Keratinocyte (primary cell): ENCODE measurements around the gene C1QTNF12. TPM values are rescaled to one million over a fixed set of nuclear protein-coding genes. Genes with fewer than 3 reads are reported as not detected.

ENCODE experiments used
- DNase-seq: peaks from one replicate; pipeline ENCODE4 v3.0.0-alpha.2; 2011; ENCODE audit warnings: low read depth, missing footprints, low spot score
- FAIRE-seq: peaks from 2 replicates; lab custom pipeline; 2011; peaks lifted over from hg19 to GRCh38; lab: Jason Lieb, UNC
- H2AFZ ChIP-seq: 2 replicates; pipeline ENCODE4 v1.6.0; 2012; ENCODE audit warnings: low read length, control low read depth, inconsistent platforms; ENCODE audit not compliant: control insufficient read depth
- H3K27ac ChIP-seq: 2 replicates; pipeline ENCODE4 v1.5.1; 2011; ENCODE audit warnings: low read length; ENCODE audit not compliant: control insufficient read depth, insufficient read depth
- H3K27me3 ChIP-seq: 3 replicates; pipeline ENCODE4 v1.6.0; 2011; ENCODE audit warnings: low read length; ENCODE audit not compliant: control insufficient read depth, insufficient read depth; ENCODE audit errors: extremely low read depth
- H3K36me3 ChIP-seq, 2 experiments: 2 replicates in 1 of 2; 3 replicates in 1 of 2; pipeline ENCODE4 v1.5.1; 2011; ENCODE audit warnings: low read length in 2 of 2, mild to moderate bottlenecking in 1 of 2; ENCODE audit not compliant: control insufficient read depth in 2 of 2, insufficient read depth in 2 of 2; ENCODE audit errors: extremely low read depth in 1 of 2
- H3K4me1 ChIP-seq: 3 replicates; pipeline ENCODE4 v1.5.1; 2011; ENCODE audit warnings: low read length; ENCODE audit not compliant: control insufficient read depth, insufficient read depth; ENCODE audit errors: extremely low read depth
- H3K4me2 ChIP-seq: 3 replicates; pipeline ENCODE4 v1.6.0; 2011; ENCODE audit warnings: low read depth, low read length; ENCODE audit not compliant: control insufficient read depth, insufficient read depth; ENCODE audit errors: extremely low read depth
- H3K4me3 ChIP-seq, 3 experiments: fragments of 200-600 bp in 1 of 3; sonication (generic) in 1 of 3; 2 replicates in 2 of 3; 3 replicates in 1 of 3; pipeline ENCODE4 v1.5.1; 2011 to 2016; ENCODE audit warnings: low read length in 3 of 3, mild to moderate bottlenecking in 3 of 3, control low read depth in 2 of 3, inconsistent platforms in 1 of 3, low read depth in 1 of 3, mixed read lengths in 1 of 3, mixed run types in 1 of 3, moderate library complexity in 1 of 3; ENCODE audit not compliant: control insufficient read depth in 2 of 3, insufficient read depth in 2 of 3; ENCODE audit errors: extremely low read depth in 1 of 3
- H3K79me2 ChIP-seq: 2 replicates; pipeline ENCODE4 v1.6.0; 2012; ENCODE audit warnings: low read length; ENCODE audit not compliant: control insufficient read depth, insufficient read depth
- H3K9ac ChIP-seq: 3 replicates; pipeline ENCODE4 v1.6.0; 2011; ENCODE audit warnings: low read length; ENCODE audit not compliant: control insufficient read depth, insufficient read depth; ENCODE audit errors: extremely low read depth
- H3K9me1 ChIP-seq: 3 replicates; pipeline ENCODE4 v1.6.0; 2011; ENCODE audit warnings: low read length; ENCODE audit not compliant: control insufficient read depth, insufficient read depth; ENCODE audit errors: extremely low read depth
- H3K9me3 ChIP-seq: 2 replicates; pipeline ENCODE4 v1.5.1; 2012; ENCODE audit warnings: low read depth, low read length; ENCODE audit not compliant: control insufficient read depth
- H4K20me1 ChIP-seq: 3 replicates; pipeline ENCODE4 v1.6.0; 2011; ENCODE audit warnings: low read length; ENCODE audit not compliant: control insufficient read depth, insufficient read depth; ENCODE audit errors: extremely low read depth
- CTCF ChIP-seq, 3 experiments: IDR thresholded peaks in 1 of 3; conservative IDR thresholded peaks in 1 of 3; optimal IDR thresholded peaks in 1 of 3; 2 replicates in 2 of 3; 3 replicates in 1 of 3; pipeline versions ENCODE3 to v1.5.1; 2011; ENCODE audit warnings: low read length in 3 of 3, mild to moderate bottlenecking in 3 of 3, moderate library complexity in 2 of 3, control low read depth in 1 of 3, inconsistent platforms in 1 of 3; ENCODE audit not compliant: insufficient read depth in 2 of 3; ENCODE audit errors: extremely low read depth in 1 of 3
- EZH2 ChIP-seq: IDR thresholded peaks from one replicate; pipeline ENCODE4 v1.6.1; 2012; ENCODE audit warnings: inconsistent platforms, mild to moderate bottlenecking, low read length, moderate library complexity
- dilution Hi-C: fragments of 300-500 bp; cut with MboI; formaldehyde crosslinking; loops from one replicate; pipeline ENCODE4 v1.7.0; 2020; ENCODE audit warnings: low sequenced_read_pairs; ENCODE audit not compliant: extremely low pct_ligation_motif_present
- polyA plus RNA-seq, 5 experiments: library from polyadenylated mRNA; depleted of rRNA in 3 of 5; stranded (reverse) in 3 of 5; stranded (forward) in 1 of 5; unstranded in 1 of 5; fragments of >200 nt; gene quantifications; 1 replicate in 1 of 5; 2 replicates in 3 of 5; 3 replicates in 1 of 5; pipeline versions ENCODE4 v1.2.1 to v1.2.3, GENCODE V29; 2011 to 2012; ENCODE audit warnings: missing spikeins in 2 of 5, low read depth in 1 of 5, low replicate concordance in 1 of 5

C1QTNF12 gene
- polyA plus RNA-seq, 1 donor (not counting 4 experiments of a cell fraction or from before 2014, with no cell fraction given) = 0.18 TPM

DNA sequence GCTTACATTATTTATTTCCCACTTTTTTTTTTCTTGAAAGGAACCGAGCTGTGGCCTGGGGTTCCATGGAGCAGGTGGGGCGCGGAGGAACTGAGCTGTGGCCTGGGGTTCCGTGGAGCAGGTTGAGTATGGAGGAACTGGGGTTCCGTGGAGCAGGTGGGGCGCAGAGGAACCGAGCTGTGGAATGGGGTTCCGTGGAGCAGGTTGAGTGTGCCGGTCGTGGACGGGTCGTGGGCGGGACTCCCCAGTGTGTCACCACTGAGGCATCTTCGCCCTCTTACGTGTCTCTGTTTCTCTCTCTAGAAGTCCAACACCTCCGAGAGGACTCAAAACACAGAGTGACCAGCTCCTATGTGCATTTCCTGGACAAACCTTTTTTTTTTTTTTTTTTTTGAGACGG is 32.5 kb upstream of the C1QTNF12 start:
- Histone ChIP-seq H3K27me3 (no peaks in the 10 kb centered on the region), H3K4me1 (peaks cover 21% of the 10 kb centered on the region), H3K9me1 (no peaks in the 10 kb centered on the region), H2AFZ (no peak overlapping the region), H3K9ac (no peak overlapping the region), H3K9me3 (no peaks in the 10 kb centered on the region), H3K27ac (no peak overlapping the region), H3K4me2 (no peak overlapping the region), H4K20me1 (no peaks in the 10 kb centered on the region), H3K79me2 (no peaks in the 10 kb centered on the region), H3K36me3 (no peaks in the 10 kb centered on the region), H3K4me3 (no peak overlapping the region)
- dilution Hi-C loops = no loop called here
- DNase-seq (no peak), FAIRE-seq (no peak)
- TF ChIP-seq CTCF (optimal IDR thresholded peaks at IDR 0.05 in 1 of 3, IDR thresholded peaks at IDR 0.05 in 1 of 3, conservative IDR thresholded peaks at IDR 0.05 in 1 of 3; ENCODE audit: extremely low read depth in 1 of 3, insufficient read depth in 2 of 3, low read length in 3 of 3) (no peak), EZH2 (no peak)

- Histone ChIP-seq H3K4me1 (peaks cover 21% of the 10 kb centered on the region), H3K79me2 (no peaks in the 10 kb centered on the region), H3K9me3 (no peaks in the 10 kb centered on the region), H4K20me1 (no peaks in the 10 kb centered on the region), H3K4me2 (no peak overlapping the region), H3K9ac (no peak overlapping the region), H3K27me3 (no peaks in the 10 kb centered on the region), H3K4me3 (no peak overlapping the region), H3K9me1 (no peaks in the 10 kb centered on the region), H3K27ac (no peak overlapping the region), H2AFZ (no peak overlapping the region), H3K36me3 (no peaks in the 10 kb centered on the region)
- dilution Hi-C loops = no loop called here
- FAIRE-seq (no peak), DNase-seq (no peak)
- TF ChIP-seq EZH2 = no peak
- TF ChIP-seq CTCF (optimal IDR thresholded peaks at IDR 0.05 in 1 of 3, IDR thresholded peaks at IDR 0.05 in 1 of 3, conservative IDR thresholded peaks at IDR 0.05 in 1 of 3; ENCODE audit: extremely low read depth in 1 of 3, insufficient read depth in 2 of 3, low read length in 3 of 3) = no peak
Measured at GRCh38 chr1:1278620-1279019, 32.1 kb upstream of the C1QTNF12 start.
